Right cardiac atrium (tissue), 5 donors: Measurements from ENCODE around the gene MOV10L1. TPM values are rescaled to one million over a fixed set of nuclear protein-coding genes. Genes with fewer than 3 reads are reported as not detected.
"Not testable (repeated sequence)": the region's sequence is repeated elsewhere in the genome, so short reads cannot be mapped to it uniquely, and the experiment has no call there.

Experiments used
- ATAC-seq, 2 donors: fragments of 200-7000 bp; cut with Tn5 transposase; one replicate each; pipeline versions ENCODE4 v1.8.0 to v1.9.1; 2020; ENCODE audit warnings: moderate library complexity in 2 of 2, mild to moderate bottlenecking in 1 of 2
- DNase-seq, 3 donors: peaks; one replicate each; pipeline ENCODE4 v3.0.0-alpha.2; 2020
- H3K27ac ChIP-seq: one replicate; pipeline ENCODE4 v1.5.1; 2013; ENCODE audit warnings: mild to moderate bottlenecking, low read length, control low read depth, moderate library complexity
- H3K27me3 ChIP-seq: one replicate; pipeline ENCODE4 v1.6.1; 2013; ENCODE audit not compliant: control insufficient read depth, insufficient read depth
- H3K4me1 ChIP-seq: one replicate; pipeline ENCODE4 v1.6.1; 2013; ENCODE audit warnings: low read length; ENCODE audit not compliant: control insufficient read depth, insufficient read depth
- H3K4me3 ChIP-seq: one replicate; pipeline ENCODE4 v1.5.1; 2013; ENCODE audit warnings: low read length, control low read depth
- H3K9me3 ChIP-seq: one replicate; pipeline ENCODE4 v1.6.1; 2013; ENCODE audit warnings: low read length; ENCODE audit not compliant: control insufficient read depth
- WGBS: extraction: QIAGEN DNeasy Blood & Tissue Kit; methylation state at CpG from one replicate; pipeline ENCODE4 v1.1.7; 2013; 5-methylcytosine and 5-hydroxymethylcytosine counted together
- intact Hi-C, 4 donors: fragments of 100-400 bp; cut with DNase I; formaldehyde crosslinking; loops; one replicate each; pipeline versions ENCODE4 v1.11.0 to v1.14.0; 2022 to 2023
- polyA plus RNA-seq: library from polyadenylated mRNA; stranded (reverse); fragments of 200-250 nt; gene quantifications from one replicate; pipeline ENCODE4 v1.2.3, GENCODE V29; 2013
- total RNA-seq, 4 donors: library from RNA; stranded (reverse); fragmentation: NEBNext Ultra II Directional; extraction: Animal tissue kit (Norgen Biotek cat#: 25700); gene quantifications; one replicate each; pipeline ENCODE4 v1.2.1, GENCODE V29; 2021
- donor health status: healthy with polysubstance abuse.
- donor health status: DM: no; HTN: yes; CAD: no.
- donor health status: DM: no; HTN: no; CAD: no.
- donor health status: DM: no; HTN: yes; CAD: no; lungs with severe emphysema.
- donor health status: DM: yes; HTN: yes; CAD: no.

Gene MOV10L1
- total and polyA plus RNA-seq, 5 donors = 0.29 to 0.63 (median 0.53) TPM

DNA sequence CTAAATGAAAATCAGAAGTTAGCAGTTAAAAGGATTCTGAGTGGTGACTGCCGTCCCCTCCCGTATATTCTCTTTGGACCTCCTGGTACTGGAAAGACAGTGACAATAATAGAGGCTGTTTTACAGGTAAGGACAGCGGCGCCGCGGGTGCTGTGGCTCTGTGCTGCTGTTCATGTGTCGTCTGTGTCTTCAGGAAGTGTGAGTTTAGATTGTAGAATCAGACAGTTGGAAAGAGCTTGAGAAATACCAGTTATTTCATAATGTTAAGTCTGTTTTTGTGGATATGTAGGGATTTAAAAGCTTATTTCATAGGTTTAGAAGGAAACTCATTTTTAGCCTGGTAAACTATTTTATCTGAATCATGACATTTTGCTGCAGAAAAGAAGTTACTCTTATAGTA, 53.3 kb downstream of the MOV10L1 start:
- DNase-seq (no peak), ATAC-seq (no peak)
- H3K4me1 ChIP-seq = no peaks in the 10 kb centered on the region
- no peak overlapping the region for H3K27ac ChIP-seq
- WGBS = 74% methylated on average over 7 of the region's 7 CpGs
- H3K9me3 ChIP-seq = no peaks in the 10 kb centered on the region
- intact Hi-C loops = no loop called here
- H3K4me3 ChIP-seq = no peak overlapping the region
- H3K27me3 ChIP-seq = no peaks in the 10 kb centered on the region

GRCh38 chr22:50144005-50144614, 54.3 kb downstream of the MOV10L1 start:
- Histone ChIP-seq H3K27me3 (no peaks in the 10 kb centered on the region), H3K4me1 (no peaks in the 10 kb centered on the region), H3K9me3 (no peaks in the 10 kb centered on the region), H3K4me3 (no peak overlapping the region), H3K27ac (no peak overlapping the region)
- ATAC-seq (no peak), DNase-seq (peak in 1 of 3 donors; percentile 50)
- intact Hi-C loops = no loop called here
- 87% methylated on average over 18 of the region's 18 CpGs for WGBS

DNA sequence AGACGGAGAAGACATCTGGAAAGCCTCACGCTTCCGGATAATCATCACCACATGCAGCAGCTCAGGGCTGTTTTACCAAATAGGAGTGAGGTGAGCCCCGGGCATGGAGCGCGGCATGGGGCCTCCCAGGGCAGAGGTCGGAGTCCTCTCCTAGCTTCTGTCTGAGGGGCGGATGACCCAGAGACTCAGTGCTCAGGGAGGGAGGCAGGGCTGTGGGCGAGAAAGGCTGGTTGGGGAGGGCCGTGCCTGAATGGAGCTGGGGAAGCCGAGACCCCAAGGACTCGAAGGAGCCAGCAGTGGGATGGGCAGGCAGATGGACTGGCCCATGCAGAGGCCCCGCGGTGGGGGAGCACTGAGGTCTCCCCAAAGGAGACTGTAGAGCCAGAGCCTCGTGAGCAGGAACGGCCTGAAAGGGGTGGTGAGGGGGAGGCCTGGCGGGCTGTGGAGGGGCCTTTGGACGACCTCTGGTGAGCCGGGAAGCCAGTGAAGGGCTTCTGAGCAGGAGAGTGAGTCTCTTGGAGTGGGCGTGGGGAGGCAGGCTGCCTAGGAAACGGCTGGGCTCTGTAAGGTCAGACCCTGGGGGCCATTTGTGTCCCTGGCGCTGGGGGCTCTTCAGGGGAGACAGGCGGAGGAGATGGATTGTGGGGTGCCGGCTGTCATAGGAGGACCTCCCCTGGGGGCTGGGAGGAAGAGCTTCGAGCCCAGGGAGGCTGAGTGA, 56.1 kb downstream of the MOV10L1 start:
- Histone ChIP-seq H3K9me3 (no peaks in the 10 kb centered on the region), H3K27me3 (no peaks in the 10 kb centered on the region), H3K4me3 (no peak overlapping the region), H3K4me1 (no peaks in the 10 kb centered on the region), H3K27ac (no peak overlapping the region)
- intact Hi-C loops = loop anchor here in 3 of 4 donors (5.0 kb wide), 2 partner anchors 61 to 66 kb away; no protein-coding TSS in a partner anchor
- DNase-seq = peak in 1 of 3 donors; percentile 34
- 54% methylated on average over 25 of the region's 25 CpGs for WGBS
- ATAC-seq = no peak

- intact Hi-C loops = loop anchor here in 3 of 4 donors (5.0 kb wide), 2 partner anchors 61 to 66 kb away; no protein-coding TSS in a partner anchor
- no peaks in the 10 kb centered on the region for H3K27me3 ChIP-seq
- H3K4me1 ChIP-seq = no peaks in the 10 kb centered on the region
- H3K4me3 ChIP-seq = no peak overlapping the region
- no peak overlapping the region for H3K27ac ChIP-seq
- ATAC-seq (peak; percentile 62 to 72), DNase-seq (peak; percentile 65 to 88 (median 84))
- 31% methylated on average over 27 of the region's 27 CpGs for WGBS
- H3K9me3 ChIP-seq = no peaks in the 10 kb centered on the region
Measured at GRCh38 chr22:50146439-50147238, 56.8 kb downstream of the MOV10L1 start.

DNA sequence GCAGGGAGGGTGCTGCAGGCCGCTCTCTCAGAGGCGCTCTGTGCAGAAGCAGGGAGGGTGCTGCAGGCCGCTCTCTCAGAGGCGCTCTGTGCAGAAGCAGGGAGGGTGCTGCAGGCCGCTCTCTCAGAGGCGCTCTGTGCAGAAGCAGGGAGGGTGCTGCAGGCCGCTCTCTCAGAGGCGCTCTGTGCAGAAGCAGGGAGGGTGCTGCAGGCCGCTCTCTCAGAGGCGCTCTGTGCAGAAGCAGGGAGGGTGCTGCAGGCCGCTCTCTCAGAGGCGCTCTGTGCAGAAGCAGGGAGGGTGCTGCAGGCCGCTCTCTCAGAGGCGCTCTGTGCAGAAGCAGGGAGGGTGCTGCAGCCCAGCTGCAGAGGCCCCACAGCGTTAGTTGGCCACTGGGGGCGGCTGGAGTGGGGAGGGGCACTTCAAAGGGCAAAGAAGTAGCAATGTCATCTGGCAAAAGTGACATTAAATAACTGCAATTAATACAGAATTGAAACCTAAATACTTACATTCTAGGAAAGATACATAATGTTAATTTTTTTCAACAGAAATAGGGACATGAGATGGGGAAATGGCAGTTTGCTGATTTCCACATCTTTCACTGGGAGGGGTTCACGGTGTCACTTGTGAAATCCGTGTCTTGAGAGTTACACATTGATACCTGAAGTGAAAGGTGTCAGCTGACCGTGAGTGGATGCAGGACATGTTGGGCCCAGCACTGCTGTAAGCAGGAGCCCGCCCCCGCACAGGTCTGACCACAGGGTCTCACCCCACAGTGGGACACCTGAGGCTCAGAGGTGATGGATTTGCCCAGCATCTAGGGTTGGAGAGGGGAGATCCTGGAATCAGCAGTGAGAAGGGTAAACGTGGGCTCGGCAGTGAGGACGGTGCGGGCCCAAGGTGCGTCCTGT, 57.7 kb downstream of the MOV10L1 start:
- ATAC-seq, H3K27me3 ChIP-seq, H3K4me3 ChIP-seq, H3K9me3 ChIP-seq, H3K4me1 ChIP-seq, H3K27ac ChIP-seq: not testable (repeated sequence)
- intact Hi-C loops = loop anchor here (2.0 to 5.0 kb wide), 3 partner anchors 59 to 65 kb away; no protein-coding TSS in a partner anchor
- 81% methylated on average over 14 of the region's 26 CpGs for WGBS
- DNase-seq = peak in 1 of 3 donors; percentile 36

- ATAC-seq = no peak
- intact Hi-C loops = loop anchor here (2.0 to 5.0 kb wide), 3 partner anchors 59 to 64 kb away; no protein-coding TSS in a partner anchor
- 94% methylated on average over 12 of the region's 12 CpGs for WGBS
- Histone ChIP-seq H3K4me1 (no peaks in the 10 kb centered on the region), H3K27me3 (no peaks in the 10 kb centered on the region), H3K4me3 (no peak overlapping the region), H3K27ac (no peak overlapping the region), H3K9me3 (no peaks in the 10 kb centered on the region)
- DNase-seq = peak in 1 of 3 donors; percentile 39
Measured at GRCh38 chr22:50148166-50148500, 58.3 kb downstream of the MOV10L1 start.

DNA sequence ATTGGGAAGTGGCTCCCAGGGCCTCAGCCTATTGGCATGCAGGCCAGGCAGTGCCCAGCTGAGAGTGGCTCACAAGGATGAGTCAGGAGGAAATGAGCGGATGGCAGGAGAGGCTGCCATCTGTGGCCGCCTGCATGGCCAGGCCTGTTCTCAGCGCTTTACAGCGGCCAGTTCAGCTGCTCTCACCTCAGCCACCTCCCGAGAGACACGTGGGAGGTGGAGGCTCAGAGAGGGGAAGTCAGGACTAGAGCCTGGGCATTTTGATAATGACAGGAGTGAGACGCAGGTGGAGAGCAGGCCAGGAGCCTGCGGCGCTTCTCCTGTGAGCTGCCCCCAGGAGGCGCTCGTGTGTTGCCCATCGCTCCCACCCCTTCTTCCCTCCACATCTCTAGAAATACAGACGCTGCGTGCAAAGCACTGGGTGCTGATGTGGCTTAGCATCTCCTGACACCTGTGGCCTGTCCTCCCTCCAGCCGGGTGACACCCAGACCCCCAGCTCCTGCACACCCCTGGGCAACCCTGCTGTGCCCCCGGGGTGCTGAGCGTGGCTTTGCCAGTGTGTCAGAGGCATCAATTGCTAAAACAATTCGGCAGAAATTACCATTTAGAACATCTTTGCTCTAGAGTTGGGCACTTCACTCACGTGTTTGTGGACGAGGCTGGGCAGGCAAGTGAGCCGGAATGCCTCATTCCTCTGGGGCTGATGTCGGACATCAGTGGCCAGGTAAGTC, 59.4 kb downstream of the MOV10L1 start:
- H3K4me3 ChIP-seq = no peak overlapping the region
- intact Hi-C loops = loop anchor here (2.0 to 5.0 kb wide), 3 partner anchors 58 to 63 kb away; no protein-coding TSS in a partner anchor
- no peaks in the 10 kb centered on the region for H3K4me1 ChIP-seq
- no peaks in the 10 kb centered on the region for H3K27me3 ChIP-seq
- WGBS = 53% methylated on average over 22 of the region's 22 CpGs
- peak; percentile 44 to 61 for ATAC-seq
- DNase-seq = peak in 2 of 3 donors; percentile 74 to 77
- no peak overlapping the region for H3K27ac ChIP-seq
- no peaks in the 10 kb centered on the region for H3K9me3 ChIP-seq

DNA sequence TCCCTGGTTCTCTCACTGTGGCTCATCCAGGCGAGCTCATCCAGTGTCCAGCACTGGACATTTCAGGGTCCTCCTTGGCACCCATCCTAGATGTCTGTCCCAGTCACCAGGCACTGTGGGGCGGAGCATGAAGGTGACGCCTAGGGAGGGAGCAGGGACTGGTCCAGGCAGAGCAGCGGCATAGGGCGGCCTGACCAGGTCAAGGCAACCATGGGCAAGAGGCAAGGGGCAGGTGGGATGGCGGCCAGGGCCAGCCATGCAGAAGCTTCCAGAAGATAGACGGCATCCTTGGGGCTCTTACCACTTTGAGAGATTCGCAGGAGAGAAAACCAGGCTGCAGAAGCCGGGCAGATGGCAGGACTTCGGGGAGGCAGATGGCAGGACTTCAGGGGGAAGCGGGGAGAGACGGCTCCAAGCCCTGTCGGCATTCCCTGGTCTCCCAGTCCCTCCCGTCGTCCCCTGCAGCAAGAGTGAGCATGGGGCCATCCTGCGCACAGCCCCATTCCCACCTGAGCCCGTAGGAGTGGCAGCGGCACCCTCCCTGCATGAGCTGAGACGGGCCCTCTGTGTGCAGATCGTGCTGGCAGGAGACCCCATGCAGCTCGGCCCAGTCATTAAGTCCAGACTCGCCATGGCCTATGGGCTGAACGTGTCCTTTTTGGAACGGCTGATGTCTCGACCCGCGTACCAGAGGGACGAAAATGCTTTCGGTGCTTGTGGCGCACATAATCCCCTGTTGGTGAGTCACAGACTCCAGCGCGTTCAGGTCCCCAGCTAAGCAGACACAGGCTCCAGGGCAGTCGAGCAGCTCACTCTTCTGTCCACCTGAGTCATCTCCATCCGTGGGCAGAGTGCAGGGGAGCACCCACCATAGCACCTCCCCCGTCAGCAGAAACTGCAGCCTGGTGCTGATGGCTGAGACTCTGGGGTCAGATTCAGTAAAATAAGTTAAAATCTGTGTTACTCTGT, 60.6 kb downstream of the MOV10L1 start:
- H3K27me3 ChIP-seq = no peaks in the 10 kb centered on the region
- intact Hi-C loops = no loop called here
- H3K9me3 ChIP-seq = no peaks in the 10 kb centered on the region
- no peak for ATAC-seq
- peak in 1 of 3 donors; percentile 38 for DNase-seq
- H3K4me3 ChIP-seq = no peak overlapping the region
- no peak overlapping the region for H3K27ac ChIP-seq
- H3K4me1 ChIP-seq = no peaks in the 10 kb centered on the region
- WGBS = 89% methylated on average over 35 of the region's 35 CpGs
